ENCODE data around the gene TNFRSF19.

- TF ChIP-seq CTCF (IDR thresholded peaks at IDR 0.05) (no peak), POLR2A (IDR thresholded peaks at IDR 0.05) (no peak)
Measured at GRCh38 chr13:23715092-23715761, 145.0 kb downstream of the TNFRSF19 start.
